Ammon's horn (tissue), 1 donor: ENCODE results near the gene TMEM8B.
"Not testable (repeated sequence)": the region's sequence is repeated elsewhere in the genome, so short reads cannot be mapped to it uniquely, and the experiment has no call there.

ENCODE experiments used
- DNase-seq: peaks from one replicate; pipeline ENCODE4 v3.0.0-alpha.2; 2016; ENCODE audit warnings: low spot score

The TMEM8B gene

DNA sequence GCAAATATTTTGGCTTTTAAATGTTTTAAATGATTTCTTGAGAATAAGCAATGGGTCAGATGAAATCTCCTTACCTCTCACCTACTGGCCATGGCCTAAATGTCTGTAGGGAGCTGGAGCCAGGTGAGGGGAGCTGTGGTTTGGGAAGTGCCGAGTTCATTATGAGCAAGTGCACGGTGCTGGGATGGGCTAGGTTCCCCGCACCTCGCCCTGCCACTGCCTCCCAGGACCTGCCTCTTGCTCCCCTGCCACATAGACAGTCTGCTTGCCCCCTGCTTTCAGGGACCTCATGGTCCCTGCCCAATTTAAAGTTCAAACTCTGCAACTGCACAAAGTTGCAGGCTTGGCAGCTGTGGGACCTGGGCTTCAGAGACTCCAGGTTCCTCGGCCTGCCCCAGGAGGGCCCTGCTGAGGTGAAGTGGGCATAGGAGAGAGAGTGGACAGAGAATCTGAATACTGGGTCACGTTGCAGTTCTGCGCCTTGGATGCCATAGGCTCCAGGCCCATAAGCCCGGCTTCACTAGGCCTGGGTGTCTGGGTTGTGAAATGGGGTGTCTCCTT, 35.7 kb downstream of the TMEM8B start:
- no peak for DNase-seq

- no peak for DNase-seq
These were observed 38.5 kb downstream of the TMEM8B start for GRCh38 chr9:35867538-35867937.

- DNase-seq = no peak
These were observed 39.9 kb downstream of the TMEM8B start for GRCh38 chr9:35868933-35869332.

DNA sequence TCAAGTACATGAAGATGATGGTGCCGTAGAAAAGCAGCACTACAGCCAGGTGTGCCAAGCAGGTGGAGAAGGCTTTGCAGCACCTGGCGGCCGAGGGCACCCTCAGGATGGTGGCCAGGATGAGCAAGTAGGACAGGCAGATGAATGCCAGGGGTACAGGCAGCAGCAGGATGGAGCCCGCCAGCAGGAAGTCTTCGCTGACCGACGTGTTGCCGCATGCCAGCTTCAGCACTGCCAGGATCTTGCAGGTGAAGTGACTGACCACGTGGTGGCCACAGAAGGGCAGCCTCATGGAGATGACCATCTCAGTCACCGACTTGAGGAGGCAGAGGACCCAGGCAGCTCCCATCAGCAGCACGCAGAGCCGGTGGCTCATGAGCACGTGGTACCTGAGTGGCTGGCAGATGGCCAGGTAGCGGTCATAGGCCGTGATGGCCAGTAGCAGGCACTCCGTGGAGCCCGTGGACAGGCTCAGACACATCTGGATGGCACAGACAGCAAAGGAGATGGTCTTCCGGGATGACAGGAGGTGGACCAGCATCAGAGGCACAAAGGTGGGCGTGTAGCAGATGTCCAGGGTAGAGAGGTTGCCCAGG, 40.7 kb downstream of the TMEM8B start:
- DNase-seq = no peak

DNA sequence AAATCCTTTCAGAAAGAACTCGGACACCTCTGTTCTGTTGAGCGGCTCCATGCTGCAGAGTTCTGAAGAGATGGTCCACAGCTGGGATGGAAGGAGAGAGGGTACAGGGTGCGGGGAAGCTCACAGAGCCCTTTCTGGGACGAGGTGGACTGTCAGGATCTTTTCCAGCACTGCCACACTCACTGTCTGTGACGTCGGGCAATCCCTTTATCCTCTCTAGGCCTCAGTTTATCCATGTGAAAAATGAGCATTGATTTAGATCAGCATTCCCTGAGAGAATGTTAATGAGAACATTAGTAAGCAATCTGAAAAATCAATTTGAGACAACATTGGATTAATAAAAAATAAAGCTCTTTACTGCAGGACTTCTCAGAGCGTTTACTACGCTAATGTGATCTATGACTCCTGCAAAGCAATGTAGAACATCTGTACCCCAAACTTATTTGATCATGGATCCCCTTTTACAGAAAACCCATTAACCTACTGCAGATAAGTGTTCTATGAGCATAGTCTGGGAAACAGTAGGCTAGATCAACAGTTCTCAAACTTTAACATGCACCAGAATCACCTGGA, 41.4 kb downstream of the TMEM8B start, which contains the start of gene OR13J1:
TSS of gene OR13J1 (minus strand) at position 51 of the 573 bp plus-strand sequence. CDS start at position 51, 0 bp downstream.
- DNase-seq = no peak

DNA sequence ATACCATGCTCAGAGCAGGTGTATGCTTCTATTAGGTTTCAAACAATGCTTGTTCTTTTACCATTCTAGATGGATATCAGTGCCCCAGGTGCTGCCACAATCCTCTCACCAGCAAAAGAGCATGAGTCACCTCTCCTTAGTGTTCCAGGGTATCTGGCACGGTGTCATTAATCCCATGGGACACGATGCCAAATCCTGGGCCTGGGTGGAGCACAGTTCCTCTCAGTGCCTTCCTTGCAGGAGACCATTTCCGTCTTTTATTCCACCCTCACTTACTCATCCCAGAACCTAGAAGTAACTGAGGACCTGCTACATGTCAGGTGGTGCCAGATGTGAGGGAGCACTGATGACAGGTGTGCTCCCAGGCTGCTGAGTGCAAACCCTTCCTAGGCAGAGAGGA, 42.5 kb downstream of the TMEM8B start:
- no peak for DNase-seq

GRCh38 chr9:35872505-35872904, 43.5 kb downstream of the TMEM8B start:
- no peak for DNase-seq

- DNase-seq = peak; percentile 87
These were observed 53.3 kb downstream of the TMEM8B start for GRCh38 chr9:35882263-35882848.

DNA sequence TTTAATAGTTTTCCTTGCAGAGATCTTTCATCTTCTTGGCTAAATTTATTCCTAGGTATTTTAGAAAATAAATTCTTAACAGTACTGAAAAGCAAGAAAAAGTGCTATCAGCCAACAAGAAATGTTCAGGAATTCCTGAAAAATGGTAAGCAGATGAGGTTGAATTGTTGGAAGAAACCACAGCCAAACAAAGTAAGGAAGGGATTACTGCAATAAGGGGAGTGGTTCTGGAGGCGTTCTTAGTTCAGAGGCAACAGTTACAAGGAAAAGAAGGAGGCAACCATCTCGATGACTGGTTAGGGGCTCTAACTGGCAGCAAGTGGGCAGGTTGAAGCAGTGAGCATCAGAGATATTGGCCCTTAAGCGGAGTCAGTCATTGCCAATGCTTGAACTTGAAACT, 54.0 kb downstream of the TMEM8B start:
- no peak for DNase-seq

- DNase-seq = not testable (repeated sequence)
These were observed 55.9 kb downstream of the TMEM8B start for GRCh38 chr9:35884908-35885307.

DNA sequence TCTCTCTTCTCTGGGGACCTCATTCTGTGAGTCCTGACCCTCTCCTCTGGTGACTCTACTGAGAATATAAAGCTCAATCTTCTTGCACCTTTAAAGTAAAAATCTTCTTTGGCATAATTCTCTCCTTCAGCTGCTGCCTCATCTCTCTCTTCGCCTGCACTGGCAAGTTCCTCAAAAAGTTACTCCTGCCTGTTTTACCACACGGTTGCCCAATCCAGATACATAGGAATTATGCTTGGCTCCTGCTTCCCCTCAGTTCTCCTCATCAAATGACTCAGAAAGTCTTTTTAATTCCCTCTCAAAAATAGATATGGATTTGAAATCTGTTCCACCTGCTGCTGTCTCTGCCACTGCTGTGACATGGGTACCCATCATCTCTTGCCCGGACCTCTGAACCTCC, 62.6 kb downstream of the TMEM8B start:
- no peak for DNase-seq

DNA sequence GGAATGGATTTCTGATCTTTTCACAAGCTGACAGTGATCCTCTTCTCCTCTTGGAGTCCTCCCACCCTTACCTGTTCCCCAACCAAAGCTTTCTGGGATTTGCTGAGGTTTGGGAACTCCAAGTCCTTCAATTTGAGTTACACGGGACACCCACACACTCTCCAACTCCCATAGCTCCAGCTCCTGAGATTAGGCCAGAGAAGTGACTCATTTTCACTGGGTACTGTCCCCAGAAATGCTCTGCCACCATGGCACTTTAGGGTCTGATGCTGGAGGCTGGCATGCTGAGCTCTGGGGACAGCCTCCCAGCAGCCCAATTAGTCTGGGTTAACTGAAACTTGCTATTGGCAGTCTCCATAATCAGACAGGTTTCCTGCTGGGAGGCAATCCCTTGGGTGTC, 63.0 kb downstream of the TMEM8B start:
- DNase-seq = no peak

- no peak for DNase-seq
These were observed 67.5 kb downstream of the TMEM8B start for GRCh38 chr9:35896570-35896969.

- not testable (repeated sequence) for DNase-seq
These were observed 68.5 kb downstream of the TMEM8B start for GRCh38 chr9:35897376-35898099.

- DNase-seq = no peak
These were observed 69.3 kb downstream of the TMEM8B start for GRCh38 chr9:35898337-35898736.

- DNase-seq = no peak
These were observed 70.0 kb downstream of the TMEM8B start for GRCh38 chr9:35899021-35899420.

DNA sequence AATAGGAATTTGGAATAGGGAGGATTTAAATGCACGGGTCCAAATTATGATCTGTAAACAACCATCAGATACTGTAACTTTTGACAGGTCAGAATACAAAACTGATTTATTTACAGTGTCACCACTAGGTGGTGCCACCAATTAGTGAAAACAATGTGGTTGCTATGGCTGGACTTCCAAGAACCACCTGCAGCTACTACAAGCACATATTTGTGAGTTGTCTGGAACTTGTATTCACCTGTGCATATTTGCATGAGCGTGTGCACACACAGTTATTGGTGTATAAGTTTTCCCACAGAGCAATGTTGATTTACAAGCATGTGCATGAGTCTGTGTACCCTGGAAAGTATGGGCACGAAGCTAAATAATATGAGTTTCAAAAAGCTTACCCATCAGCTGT, 74.0 kb downstream of the TMEM8B start:
- DNase-seq = peak; percentile 71

DNA sequence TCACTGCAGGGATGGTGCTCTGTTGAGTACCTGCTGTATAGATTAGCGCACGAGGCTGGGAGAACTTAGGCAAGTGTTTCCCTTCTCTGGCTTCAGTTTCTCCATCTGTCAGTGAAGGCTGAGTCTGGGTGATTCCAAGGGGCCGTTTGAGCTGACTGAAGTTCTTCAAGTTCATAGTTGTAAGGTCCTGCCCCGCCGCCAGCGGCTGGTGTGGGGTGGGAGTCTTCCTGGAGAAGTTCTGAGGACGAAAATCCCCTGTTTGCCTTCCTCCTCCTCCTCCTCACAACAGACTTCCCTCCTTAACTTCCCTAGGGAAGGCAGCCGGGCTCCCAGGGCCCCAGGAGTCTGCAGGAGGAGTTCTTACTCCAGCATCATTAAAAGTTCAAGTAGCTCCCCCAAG, 75.3 kb downstream of the TMEM8B start:
- DNase-seq = no peak

GRCh38 chr9:35905051-35905781, 76.2 kb downstream of the TMEM8B start:
- no peak for DNase-seq

DNA sequence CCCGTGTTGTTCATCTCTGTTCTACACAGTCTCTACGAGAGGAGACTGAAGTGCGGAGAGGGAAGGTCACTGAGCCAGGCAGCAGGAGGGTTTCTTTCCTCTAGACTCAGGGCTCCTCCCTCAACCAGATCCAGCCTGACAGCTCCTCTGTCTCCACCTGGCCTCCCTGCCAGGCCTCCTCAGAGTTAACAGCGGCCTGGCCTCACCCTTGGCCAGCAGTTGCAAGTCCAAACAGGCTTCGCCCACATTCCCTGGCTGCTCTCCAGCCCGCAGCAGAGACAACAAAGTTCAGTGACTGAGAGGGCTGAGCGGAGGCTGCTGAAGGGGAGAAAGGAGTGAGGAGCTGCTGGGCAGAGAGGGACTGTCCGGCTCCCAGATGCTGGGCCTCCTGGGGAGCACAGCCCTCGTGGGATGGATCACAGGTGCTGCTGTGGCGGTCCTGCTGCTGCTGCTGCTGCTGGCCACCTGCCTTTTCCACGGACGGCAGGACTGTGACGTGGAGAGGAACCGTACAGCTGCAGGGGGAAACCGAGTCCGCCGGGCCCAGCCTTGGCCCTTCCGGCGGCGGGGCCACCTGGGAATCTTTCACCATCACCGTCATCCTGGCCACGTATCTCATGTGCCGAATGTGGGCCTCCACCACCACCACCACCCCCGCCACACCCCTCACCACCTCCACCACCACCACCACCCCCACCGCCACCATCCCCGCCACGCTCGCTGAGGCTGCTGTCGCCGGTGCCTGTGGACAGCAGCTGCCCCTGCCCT, 77.1 kb downstream of the TMEM8B start, which contains the start of gene HRCT1:
TSS of gene HRCT1 (plus strand) at position 291 of the 768 bp plus-strand sequence. CDS start at position 377, 86 bp downstream.
- DNase-seq = peak; percentile 56
